ENCODE measurements around the gene BTBD6. TPM values are rescaled to one million over a fixed set of nuclear protein-coding genes. Genes with fewer than 3 reads are reported as not detected.
A peak's percentile ranks its signal among the peaks of the same experiment; 100 is the strongest.

Gene BTBD6
- total and polyA plus RNA-seq, 4 experiments from 2014 or later: 5.4 to 56.7 (median 34.7) TPM

DNA sequence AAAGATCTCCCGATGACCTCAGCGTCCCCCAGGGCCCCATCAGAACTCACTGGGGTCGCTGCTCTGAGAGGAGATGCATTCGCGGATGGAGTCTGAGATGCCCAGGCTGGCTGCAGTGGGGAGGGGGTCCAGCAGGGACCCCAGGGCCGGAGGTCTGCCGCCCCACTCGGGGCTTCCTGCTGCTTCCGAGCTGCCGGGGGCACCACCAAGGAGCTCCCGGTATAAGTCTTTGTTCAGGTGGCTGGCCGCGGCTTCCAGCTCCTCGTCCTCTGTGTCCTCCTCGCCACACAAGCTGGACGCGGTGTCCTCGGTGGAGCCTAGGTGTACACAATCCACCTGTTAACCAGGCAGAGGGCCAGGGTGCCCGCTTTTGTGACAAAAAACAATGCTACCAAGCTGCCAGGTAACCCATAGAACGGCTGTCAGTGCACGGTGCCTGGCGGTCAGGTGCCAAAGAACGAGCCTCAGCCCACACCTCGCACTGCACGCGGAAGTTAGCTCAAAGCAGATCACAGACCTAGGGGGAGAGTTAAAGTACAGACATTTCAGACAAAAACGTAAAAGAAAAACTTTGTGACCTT is 26.6 kb upstream of the BTBD6 start:
- Mint-ChIP-seq H3K4me1 (peaks cover 0 to 3% (median under 1%) of the 10 kb centered on the region in 4 donors), H3K27ac (no peak overlapping the region), H3K9me3 (peaks cover 0 to 4% (median 0%) of the 10 kb centered on the region in 8 donors), H3K27me3 (no peaks in the 10 kb centered on the region), H3K4me3 (no peak overlapping the region), H3K36me3 (peaks cover 34 to 52% of the 10 kb centered on the region in 2 donors)
- ChIA-PET POLR2A (ENCODE audit: partially characterized antibody) (no interaction called here), CTCF (ENCODE audit: partially characterized antibody) (no interaction called here)
- no peak overlapping the region for H3K4me3 ChIP-seq (ENCODE audit: low read length in 2 of 2)
- H3K4me1 ChIP-seq (ENCODE audit: insufficient read depth, low read length): no peaks in the 10 kb centered on the region
- no peaks in the 10 kb centered on the region for H3K27me3 ChIP-seq (ENCODE audit: insufficient read depth, low read length)
- no peak overlapping the region for H3K27ac ChIP-seq (ENCODE audit: low read depth, low read length)
- H3K9me3 ChIP-seq (ENCODE audit: control insufficient read depth in 1 of 2, low read length in 2 of 2): no peaks in the 10 kb centered on the region
- DNase-seq: no peak
- H3K36me3 ChIP-seq (ENCODE audit: insufficient read depth, low read length): peaks cover 57% of the 10 kb centered on the region
- intact Hi-C loops (cut with micrococcal nuclease): no loop called here

DNA sequence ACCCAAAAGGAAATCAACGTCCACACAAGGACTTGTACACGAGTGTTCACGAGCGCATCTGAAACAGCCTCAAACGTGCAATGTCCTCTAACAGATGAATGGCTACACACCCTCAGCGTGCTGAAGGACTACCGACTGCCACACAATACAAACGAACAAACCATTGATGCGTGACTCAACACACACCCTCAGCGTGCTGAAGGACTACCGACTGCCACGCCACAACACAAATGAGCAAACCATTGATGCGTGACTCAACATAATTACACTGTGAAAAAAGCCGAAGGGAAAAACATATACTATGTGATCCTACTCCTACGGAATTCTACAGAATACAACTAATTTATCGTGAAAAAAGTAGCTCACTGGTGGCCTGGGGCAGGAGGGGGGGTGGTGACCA is 25.1 kb upstream of the BTBD6 start:
- H3K27ac ChIP-seq (ENCODE audit: low read depth, low read length): no peak overlapping the region
- intact Hi-C loops (cut with micrococcal nuclease): no loop called here
- H3K36me3 ChIP-seq (ENCODE audit: insufficient read depth, low read length): peaks cover 49% of the 10 kb centered on the region
- no peak overlapping the region for H3K4me3 ChIP-seq (ENCODE audit: low read length in 2 of 2)
- no peak for DNase-seq
- H3K27me3 Mint-ChIP-seq: no peaks in the 10 kb centered on the region
- peaks cover 0 to 3% (median under 1%) of the 10 kb centered on the region in 4 donors for H3K4me1 Mint-ChIP-seq
- H3K9me3 ChIP-seq (ENCODE audit: control insufficient read depth in 1 of 2, low read length in 2 of 2): no peaks in the 10 kb centered on the region
- H3K4me1 ChIP-seq (ENCODE audit: insufficient read depth, low read length): no peaks in the 10 kb centered on the region
- peaks cover 0 to 4% (median 0%) of the 10 kb centered on the region in 8 donors for H3K9me3 Mint-ChIP-seq
- H3K36me3 Mint-ChIP-seq: peaks cover 36 to 47% of the 10 kb centered on the region in 2 donors
- CTCF ChIA-PET (ENCODE audit: partially characterized antibody): interaction anchor here (1.1 kb wide), 1 partner anchor 20 kb away, joined by 4 read pairs; no protein-coding TSS in a partner anchor
- H3K4me3 Mint-ChIP-seq: peak overlapping the region in 1 of 8 donors; percentile 7
- POLR2A ChIA-PET (ENCODE audit: partially characterized antibody): no interaction called here
- no peaks in the 10 kb centered on the region for H3K27me3 ChIP-seq (ENCODE audit: insufficient read depth, low read length)
- no peak overlapping the region for H3K27ac Mint-ChIP-seq

DNA sequence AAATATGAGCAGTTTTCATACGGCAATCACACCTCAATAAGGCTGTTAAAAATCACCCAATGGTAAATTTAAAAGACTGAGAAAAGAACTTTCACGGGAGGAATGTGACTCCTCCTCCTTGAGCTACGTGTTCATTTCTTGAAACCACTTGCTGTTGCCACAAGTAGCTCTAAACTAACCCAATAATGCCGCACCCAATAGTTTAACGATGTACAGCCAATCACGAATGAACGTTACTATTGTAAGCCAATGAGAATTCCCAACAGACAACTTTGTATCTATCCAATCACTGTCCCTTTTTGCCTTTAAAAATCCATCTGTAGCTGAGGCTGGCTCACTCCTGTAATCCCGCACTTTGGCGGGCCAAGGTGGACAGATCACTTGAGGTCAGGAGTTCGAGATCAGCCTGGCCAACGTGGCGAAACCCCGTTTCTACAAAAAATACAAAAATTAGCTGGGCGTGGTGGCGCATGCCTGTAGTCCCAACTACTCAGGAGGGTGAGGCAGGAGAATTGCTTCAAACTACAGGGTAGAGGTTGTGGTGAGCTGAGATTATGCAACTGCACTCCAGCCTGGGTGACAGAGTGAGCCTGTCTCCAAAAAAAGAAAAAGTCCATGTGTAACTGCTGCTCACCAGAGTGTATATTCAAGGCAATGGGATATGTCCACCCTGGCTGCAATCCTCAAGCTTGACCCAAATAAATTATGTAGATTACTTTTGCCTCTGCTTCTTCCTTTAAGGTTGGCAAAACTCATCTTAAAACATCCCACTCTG is 24.4 kb upstream of the BTBD6 start:
- peaks cover 0 to 3% (median under 1%) of the 10 kb centered on the region in 4 donors for H3K4me1 Mint-ChIP-seq
- peaks cover 32 to 43% of the 10 kb centered on the region in 2 donors for H3K36me3 Mint-ChIP-seq
- H3K4me3 ChIP-seq (ENCODE audit: low read length in 2 of 2): no peak overlapping the region
- no peak for DNase-seq
- H3K36me3 ChIP-seq (ENCODE audit: insufficient read depth, low read length): peaks cover 44% of the 10 kb centered on the region
- intact Hi-C loops (cut with micrococcal nuclease): no loop called here
- H3K4me3 Mint-ChIP-seq: no peak overlapping the region
- CTCF ChIA-PET (ENCODE audit: partially characterized antibody): interaction anchor here (1.1 kb wide), 1 partner anchor 21 kb away, joined by 4 read pairs; no protein-coding TSS in a partner anchor
- H3K27me3 ChIP-seq (ENCODE audit: insufficient read depth, low read length): no peaks in the 10 kb centered on the region
- POLR2A ChIA-PET (ENCODE audit: partially characterized antibody): no interaction called here
- H3K4me1 ChIP-seq (ENCODE audit: insufficient read depth, low read length): no peaks in the 10 kb centered on the region
- H3K27ac ChIP-seq (ENCODE audit: low read depth, low read length): no peak overlapping the region
- no peaks in the 10 kb centered on the region for H3K9me3 ChIP-seq (ENCODE audit: control insufficient read depth in 1 of 2, low read length in 2 of 2)
- no peaks in the 10 kb centered on the region for H3K27me3 Mint-ChIP-seq
- H3K9me3 Mint-ChIP-seq: peaks cover 0 to 2% (median 0%) of the 10 kb centered on the region in 8 donors
- H3K27ac Mint-ChIP-seq: no peak overlapping the region

DNA sequence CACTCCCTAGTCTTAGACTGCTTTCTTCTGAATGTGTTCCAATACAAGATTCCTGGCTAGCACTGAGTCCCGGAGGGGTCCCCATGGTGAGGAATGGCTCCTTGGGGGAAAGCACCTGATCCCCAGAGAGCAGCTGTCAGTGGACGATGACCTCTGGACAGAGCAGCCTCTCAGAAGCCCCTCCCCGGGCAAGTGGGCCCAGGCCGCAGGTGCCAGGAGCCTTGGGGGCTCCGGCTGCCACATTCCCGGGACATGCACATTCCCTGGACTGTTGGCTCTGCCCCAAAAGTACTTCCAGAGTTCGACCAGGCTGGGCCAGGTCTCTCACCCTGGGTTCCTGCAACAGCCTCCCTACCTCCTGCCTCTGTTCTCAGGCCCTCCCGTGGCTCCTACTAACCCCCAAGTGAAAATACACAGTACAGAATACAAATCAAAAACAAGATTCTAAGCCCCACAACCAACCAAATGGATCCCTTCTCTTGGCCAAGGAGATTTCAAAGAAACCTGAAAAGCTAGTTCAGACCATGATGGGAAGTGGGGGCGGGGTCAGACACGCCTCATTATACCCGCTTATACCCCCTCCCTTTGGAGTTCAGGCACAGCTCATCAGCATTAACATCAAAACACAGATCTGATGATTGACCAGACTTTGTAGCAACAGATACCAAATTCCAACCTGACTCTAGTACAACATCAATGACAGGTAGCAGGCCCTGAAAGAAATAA is 23.3 kb upstream of the BTBD6 start:
- CTCF ChIA-PET (ENCODE audit: partially characterized antibody): no interaction called here
- H3K27ac ChIP-seq (ENCODE audit: low read depth, low read length): no peak overlapping the region
- POLR2A ChIA-PET (ENCODE audit: partially characterized antibody): no interaction called here
- H3K27me3 ChIP-seq (ENCODE audit: insufficient read depth, low read length): no peaks in the 10 kb centered on the region
- H3K9me3 ChIP-seq (ENCODE audit: control insufficient read depth in 1 of 2, low read length in 2 of 2): no peaks in the 10 kb centered on the region
- Mint-ChIP-seq H3K27ac (peak overlapping the region in 1 of 7 donors; percentile 54), H3K4me1 (peaks cover 0 to 3% (median under 1%) of the 10 kb centered on the region in 4 donors), H3K4me3 (no peak overlapping the region), H3K36me3 (peaks cover 26 to 37% of the 10 kb centered on the region in 2 donors), H3K27me3 (no peaks in the 10 kb centered on the region), H3K9me3 (no peaks in the 10 kb centered on the region)
- H3K36me3 ChIP-seq (ENCODE audit: insufficient read depth, low read length): peaks cover 36% of the 10 kb centered on the region
- peak in 1 of 5 donors; percentile 33 for DNase-seq
- intact Hi-C loops (cut with micrococcal nuclease): no loop called here
- H3K4me3 ChIP-seq (ENCODE audit: low read length in 2 of 2): no peak overlapping the region
- H3K4me1 ChIP-seq (ENCODE audit: insufficient read depth, low read length): no peaks in the 10 kb centered on the region

DNA sequence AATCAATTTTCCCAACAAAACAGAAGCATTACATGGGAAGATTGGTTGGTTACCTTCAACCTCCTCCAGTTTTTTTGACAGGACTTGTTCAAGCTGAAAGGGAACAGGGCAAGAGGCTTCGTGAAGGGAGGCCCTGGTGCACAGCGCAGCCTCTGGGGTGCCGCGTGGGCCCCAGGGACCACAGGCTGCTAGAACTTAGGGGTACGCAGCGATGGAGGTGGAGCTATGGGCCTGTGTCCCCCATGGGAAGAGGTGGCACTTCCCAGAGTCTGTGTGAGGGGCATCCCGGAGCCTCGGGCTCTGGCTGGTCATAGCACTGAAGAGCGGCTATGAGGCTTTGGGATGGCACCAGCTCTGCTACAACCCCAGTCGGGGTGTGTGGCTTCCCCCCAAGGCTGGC is 22.1 kb upstream of the BTBD6 start:
- intact Hi-C loops (cut with micrococcal nuclease): no loop called here
- H3K36me3 Mint-ChIP-seq: peaks cover 18 to 35% of the 10 kb centered on the region in 2 donors

DNA sequence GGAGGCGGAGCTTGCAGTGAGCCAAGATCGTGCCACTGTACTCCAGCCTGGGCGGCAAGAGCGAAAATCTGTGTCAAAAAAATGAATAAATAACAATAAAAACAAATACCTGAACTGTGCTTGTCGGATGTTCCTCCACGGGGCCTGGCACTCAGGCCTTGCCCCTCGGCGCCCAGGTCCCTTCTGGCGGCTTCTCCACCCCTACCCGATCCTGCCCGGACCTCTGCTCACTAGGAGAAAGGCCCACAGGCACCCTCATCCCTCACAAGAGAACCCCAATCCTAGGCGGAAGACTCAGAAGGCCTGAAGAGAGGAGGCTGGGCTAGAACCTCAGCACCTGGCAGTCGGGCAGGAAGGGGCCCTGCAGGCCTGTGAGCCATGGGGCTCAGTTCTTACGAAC is 21.0 kb upstream of the BTBD6 start:
- Mint-ChIP-seq H3K9me3 (no peaks in the 10 kb centered on the region), H3K4me1 (peaks cover 0 to 3% (median under 1%) of the 10 kb centered on the region in 4 donors), H3K27ac (peak overlapping the region in 2 of 7 donors; percentile 12 to 43), H3K4me3 (no peak overlapping the region), H3K27me3 (no peaks in the 10 kb centered on the region), H3K36me3 (peaks cover 11 to 29% of the 10 kb centered on the region in 2 donors)
- POLR2A ChIA-PET (ENCODE audit: partially characterized antibody): no interaction called here
- no peak for DNase-seq
- intact Hi-C loops (cut with micrococcal nuclease): no loop called here
- Histone ChIP-seq H3K36me3 (ENCODE audit: insufficient read depth, low read length) (peaks cover 22% of the 10 kb centered on the region), H3K4me1 (ENCODE audit: insufficient read depth, low read length) (no peaks in the 10 kb centered on the region), H3K9me3 (ENCODE audit: control insufficient read depth in 1 of 2, low read length in 2 of 2) (no peaks in the 10 kb centered on the region), H3K27me3 (ENCODE audit: insufficient read depth, low read length) (no peaks in the 10 kb centered on the region), H3K4me3 (ENCODE audit: low read length in 2 of 2) (no peak overlapping the region), H3K27ac (ENCODE audit: low read depth, low read length) (no peak overlapping the region)
- CTCF ChIA-PET (ENCODE audit: partially characterized antibody): no interaction called here

More for the DNA sequence above, 22.1 kb upstream of the BTBD6 start:
- CTCF ChIA-PET (ENCODE audit: partially characterized antibody): no interaction called here
- Histone ChIP-seq H3K27ac (ENCODE audit: low read depth, low read length) (no peak overlapping the region), H3K9me3 (ENCODE audit: control insufficient read depth in 1 of 2, low read length in 2 of 2) (no peaks in the 10 kb centered on the region), H3K4me3 (ENCODE audit: low read length in 2 of 2) (no peak overlapping the region), H3K4me1 (ENCODE audit: insufficient read depth, low read length) (no peaks in the 10 kb centered on the region), H3K27me3 (ENCODE audit: insufficient read depth, low read length) (no peaks in the 10 kb centered on the region), H3K36me3 (ENCODE audit: insufficient read depth, low read length) (peaks cover 25% of the 10 kb centered on the region)
- H3K27ac Mint-ChIP-seq: no peak overlapping the region
- no peaks in the 10 kb centered on the region for H3K9me3 Mint-ChIP-seq
- H3K4me1 Mint-ChIP-seq: peaks cover 0 to 3% (median under 1%) of the 10 kb centered on the region in 4 donors
- POLR2A ChIA-PET (ENCODE audit: partially characterized antibody): interaction anchor here (0.5 kb wide), 1 partner anchor 664 kb away, joined by 3 read pairs; no protein-coding TSS in a partner anchor
- no peak overlapping the region for H3K4me3 Mint-ChIP-seq
- no peak for DNase-seq
- H3K27me3 Mint-ChIP-seq: no peaks in the 10 kb centered on the region

DNA sequence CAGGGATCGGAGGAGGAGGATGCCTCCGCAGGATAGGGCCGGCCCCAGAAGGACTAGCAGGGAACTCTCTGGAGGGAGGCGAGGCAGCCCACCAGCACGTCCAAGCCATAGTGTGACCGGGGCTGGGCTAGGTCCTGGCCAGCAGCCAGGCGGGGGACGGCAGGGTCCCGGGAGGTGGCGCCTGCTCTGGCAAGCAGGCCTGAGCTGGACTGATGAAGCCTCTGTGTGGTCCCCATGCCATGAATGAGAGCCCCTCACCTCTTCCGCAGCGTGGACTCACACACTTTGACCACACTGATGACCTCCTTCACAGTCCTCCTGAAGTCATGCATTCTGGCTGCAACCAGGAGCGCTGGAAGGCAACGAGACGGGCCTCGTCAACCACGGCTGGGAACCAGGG is 19.8 kb upstream of the BTBD6 start:
- CTCF ChIA-PET (ENCODE audit: partially characterized antibody): no interaction called here
- peaks cover 15% of the 10 kb centered on the region for H3K36me3 ChIP-seq (ENCODE audit: insufficient read depth, low read length)
- H3K4me3 ChIP-seq (ENCODE audit: low read length in 2 of 2): no peak overlapping the region
- no peaks in the 10 kb centered on the region for H3K27me3 ChIP-seq (ENCODE audit: insufficient read depth, low read length)
- Mint-ChIP-seq H3K36me3 (peaks cover 4 to 22% of the 10 kb centered on the region in 2 donors), H3K9me3 (no peaks in the 10 kb centered on the region), H3K4me3 (no peak overlapping the region), H3K27ac (no peak overlapping the region), H3K27me3 (no peaks in the 10 kb centered on the region), H3K4me1 (peaks cover 0 to 1% (median 0%) of the 10 kb centered on the region in 4 donors)
- H3K4me1 ChIP-seq (ENCODE audit: insufficient read depth, low read length): no peaks in the 10 kb centered on the region
- no peak for DNase-seq
- intact Hi-C loops (cut with micrococcal nuclease): no loop called here
- POLR2A ChIA-PET (ENCODE audit: partially characterized antibody): no interaction called here
- no peaks in the 10 kb centered on the region for H3K9me3 ChIP-seq (ENCODE audit: control insufficient read depth in 1 of 2, low read length in 2 of 2)
- no peak overlapping the region for H3K27ac ChIP-seq (ENCODE audit: low read depth, low read length)

Data from CD4-positive, alpha-beta memory T cell (primary cell).